OCI-LY3 (cell line): ENCODE results near the gene TUBGCP6.

Experiments
- H2AFZ ChIP-seq: fragments of 200-600, 300-600 bp; shearing (Covaris generic); 2 replicates; pipeline ENCODE4 v1.6.0; 2014; ENCODE audit warnings: antibody characterized with exemption, low read depth, low read length
- H3K27ac ChIP-seq: fragments of 200-600, 300-600 bp; sonication (generic); 2 replicates; pipeline ENCODE4 v1.5.1; 2014; ENCODE audit warnings: mild to moderate bottlenecking, low read length, moderate library complexity, mixed read lengths
- H3K27me3 ChIP-seq: fragments of 200-600, 300-600 bp; sonication (generic); 2 replicates; pipeline ENCODE4 v1.6.1; 2014; ENCODE audit warnings: low read depth, low read length, mixed read lengths
- H3K36me3 ChIP-seq: fragments of 200-600, 300-600 bp; sonication (generic); replicated peaks from 2 replicates; pipeline ENCODE3; 2014; ENCODE audit warnings: low read depth, low read length, mixed read lengths
- H3K4me1 ChIP-seq: fragments of 300-600, 200-600 bp; sonication (generic); 2 replicates; pipeline ENCODE4 v1.6.1; 2014; ENCODE audit warnings: low read length, mixed read lengths
- H3K4me2 ChIP-seq: fragments of 200-600, 300-600 bp; sonication (generic); 2 replicates; pipeline ENCODE4 v1.6.1; 2014; ENCODE audit warnings: low read length, mixed read lengths
- H3K4me3 ChIP-seq: fragments of 300-600, 200-600 bp; sonication (generic); 2 replicates; pipeline ENCODE4 v1.5.1; 2014; ENCODE audit warnings: antibody characterized with exemption, mild to moderate bottlenecking, low read length, moderate library complexity
- H3K79me2 ChIP-seq: fragments of 300-600, 200-600 bp; shearing (Covaris generic); 2 replicates; pipeline ENCODE4 v1.6.1; 2014; ENCODE audit warnings: mild to moderate bottlenecking, low read length, mixed read lengths
- H3K9ac ChIP-seq: fragments of 300-600, 200-600 bp; shearing (Covaris generic); 2 replicates; pipeline ENCODE4 v1.6.0; 2014; ENCODE audit warnings: mild to moderate bottlenecking, low read length, moderate library complexity
- H3K9me3 ChIP-seq: fragments of 200-600, 300-600 bp; shearing (Covaris generic); 2 replicates; pipeline ENCODE4 v1.6.1; 2014; ENCODE audit warnings: low read length, mixed read lengths; ENCODE audit not compliant: insufficient read depth
- H4K20me1 ChIP-seq: fragments of 200-600, 300-600 bp; sonication (generic); 2 replicates; pipeline ENCODE4 v1.6.1; 2016; ENCODE audit warnings: low read length, mixed read lengths; ENCODE audit not compliant: insufficient read depth
- CTCF ChIP-seq: fragments of 200-600, 300-600 bp; sonication (generic); IDR thresholded peaks from 2 replicates; pipeline ENCODE4 v1.5.1; 2014; ENCODE audit warnings: antibody characterized with exemption, low read length, low read depth
- EZH2phosphoT487 ChIP-seq: fragments of 200-600 bp; shearing (Covaris generic); IDR thresholded peaks from 2 replicates; pipeline ENCODE4 v1.6.1; 2018; ENCODE audit warnings: antibody characterized with exemption, mixed run types, low read depth

TUBGCP6 gene

GRCh38 chr22:50178471-50178864 lies 66.4 kb downstream of the TUBGCP6 start:
- no peak overlapping the region for H2AFZ ChIP-seq
- H4K20me1 ChIP-seq, result no peaks in the 10 kb centered on the region
- no peaks in the 10 kb centered on the region for H3K36me3 ChIP-seq
- no peak for TF ChIP-seq EZH2phosphoT487
- TF ChIP-seq CTCF, result no peak
- H3K9me3 ChIP-seq, result no peaks in the 10 kb centered on the region
- H3K27ac ChIP-seq, result no peak overlapping the region
- no peak overlapping the region for H3K4me2 ChIP-seq
- no peaks in the 10 kb centered on the region for H3K79me2 ChIP-seq
- peaks cover 14% of the 10 kb centered on the region for H3K4me1 ChIP-seq
- no peaks in the 10 kb centered on the region for H3K27me3 ChIP-seq
- no peak overlapping the region for H3K9ac ChIP-seq
- H3K4me3 ChIP-seq, result no peak overlapping the region

- no peaks in the 10 kb centered on the region for H3K9me3 ChIP-seq
- H3K27ac ChIP-seq, result no peak overlapping the region
- H2AFZ ChIP-seq, result no peak overlapping the region
- H3K36me3 ChIP-seq, result no peaks in the 10 kb centered on the region
- no peak overlapping the region for H3K9ac ChIP-seq
- no peaks in the 10 kb centered on the region for H3K79me2 ChIP-seq
- H3K4me3 ChIP-seq, result no peak overlapping the region
- peaks cover 19% of the 10 kb centered on the region for H3K4me1 ChIP-seq
- no peak overlapping the region for H3K4me2 ChIP-seq
- TF ChIP-seq EZH2phosphoT487, result no peak
- no peak for TF ChIP-seq CTCF
- H3K27me3 ChIP-seq, result no peaks in the 10 kb centered on the region
- H4K20me1 ChIP-seq, result no peaks in the 10 kb centered on the region
Observed at GRCh38 chr22:50177537-50178470, 67.0 kb downstream of the TUBGCP6 start.

- Histone ChIP-seq H3K27ac (no peak overlapping the region), H3K27me3 (no peaks in the 10 kb centered on the region), H3K9me3 (no peaks in the 10 kb centered on the region), H3K4me2 (no peak overlapping the region), H3K4me1 (peaks cover 26% of the 10 kb centered on the region), H3K36me3 (no peaks in the 10 kb centered on the region), H3K4me3 (no peak overlapping the region), H4K20me1 (no peaks in the 10 kb centered on the region), H3K9ac (no peak overlapping the region), H2AFZ (no peak overlapping the region), H3K79me2 (no peaks in the 10 kb centered on the region)
- no peak for TF ChIP-seq CTCF
- no peak for TF ChIP-seq EZH2phosphoT487
Observed at GRCh38 chr22:50176850-50177536, 67.8 kb downstream of the TUBGCP6 start.
